ENCODE measurements around the gene THADA. TPM values are rescaled to one million over a fixed set of nuclear protein-coding genes. Genes with fewer than 3 reads are reported as not detected.

The THADA gene
- total RNA-seq, 2 donors from 2014 or later = 41.1 to 54.3 TPM

GRCh38 chr2:43375746-43376522, 219.9 kb downstream of the THADA start:
- Histone ChIP-seq H3K27ac (peak overlapping the region; percentile 1 to 15), H3K4me3 (no peak overlapping the region), H3K9me3 (no peaks in the 10 kb centered on the region), H3K4me1 (replicated peaks) (peaks cover 4% of the 10 kb centered on the region), H3K27me3 (replicated peaks; ENCODE audit: insufficient read depth) (no peaks in the 10 kb centered on the region), H3K36me3 (no peaks in the 10 kb centered on the region)
- intact Hi-C loops (cut with DNase I) = no loop called here
- WGBS = 16% methylated on average over 3 of the region's 3 CpGs
- TF ChIP-seq, protein P1, sequence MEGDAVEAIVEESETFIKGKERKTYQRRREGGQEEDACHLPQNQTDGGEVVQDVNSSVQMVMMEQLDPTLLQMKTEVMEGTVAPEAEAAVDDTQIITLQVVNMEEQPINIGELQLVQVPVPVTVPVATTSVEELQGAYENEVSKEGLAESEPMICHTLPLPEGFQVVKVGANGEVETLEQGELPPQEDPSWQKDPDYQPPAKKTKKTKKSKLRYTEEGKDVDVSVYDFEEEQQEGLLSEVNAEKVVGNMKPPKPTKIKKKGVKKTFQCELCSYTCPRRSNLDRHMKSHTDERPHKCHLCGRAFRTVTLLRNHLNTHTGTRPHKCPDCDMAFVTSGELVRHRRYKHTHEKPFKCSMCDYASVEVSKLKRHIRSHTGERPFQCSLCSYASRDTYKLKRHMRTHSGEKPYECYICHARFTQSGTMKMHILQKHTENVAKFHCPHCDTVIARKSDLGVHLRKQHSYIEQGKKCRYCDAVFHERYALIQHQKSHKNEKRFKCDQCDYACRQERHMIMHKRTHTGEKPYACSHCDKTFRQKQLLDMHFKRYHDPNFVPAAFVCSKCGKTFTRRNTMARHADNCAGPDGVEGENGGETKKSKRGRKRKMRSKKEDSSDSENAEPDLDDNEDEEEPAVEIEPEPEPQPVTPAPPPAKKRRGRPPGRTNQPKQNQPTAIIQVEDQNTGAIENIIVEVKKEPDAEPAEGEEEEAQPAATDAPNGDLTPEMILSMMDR (IDR thresholded peaks at IDR 0.05) = no peak
- TF ChIP-seq POLR2AphosphoS5 (IDR thresholded peaks at IDR 0.05) (no peak), POLR2A (IDR thresholded peaks at IDR 0.05) (no peak)
- no peak for DNase-seq (ENCODE audit: low spot score)

- no peaks in the 10 kb centered on the region for H3K9me3 ChIP-seq
- no peak overlapping the region for H3K4me3 ChIP-seq
- TF ChIP-seq POLR2A (IDR thresholded peaks at IDR 0.05) = no peak
- TF ChIP-seq POLR2AphosphoS5 (IDR thresholded peaks at IDR 0.05) = no peak
- TF ChIP-seq, protein P1 (IDR thresholded peaks at IDR 0.05) = no peak
- DNase-seq (ENCODE audit: low spot score) = no peak
- H3K27ac ChIP-seq = no peak overlapping the region
- peaks cover 4% of the 10 kb centered on the region for H3K4me1 ChIP-seq (replicated peaks)
- intact Hi-C loops (cut with DNase I) = no loop called here
- H3K36me3 ChIP-seq = no peaks in the 10 kb centered on the region
- H3K27me3 ChIP-seq (replicated peaks; ENCODE audit: insufficient read depth) = no peaks in the 10 kb centered on the region
- 93% methylated on average over 8 of the region's 8 CpGs for WGBS
Measured at GRCh38 chr2:43372416-43373081, 223.3 kb downstream of the THADA start.

DNA sequence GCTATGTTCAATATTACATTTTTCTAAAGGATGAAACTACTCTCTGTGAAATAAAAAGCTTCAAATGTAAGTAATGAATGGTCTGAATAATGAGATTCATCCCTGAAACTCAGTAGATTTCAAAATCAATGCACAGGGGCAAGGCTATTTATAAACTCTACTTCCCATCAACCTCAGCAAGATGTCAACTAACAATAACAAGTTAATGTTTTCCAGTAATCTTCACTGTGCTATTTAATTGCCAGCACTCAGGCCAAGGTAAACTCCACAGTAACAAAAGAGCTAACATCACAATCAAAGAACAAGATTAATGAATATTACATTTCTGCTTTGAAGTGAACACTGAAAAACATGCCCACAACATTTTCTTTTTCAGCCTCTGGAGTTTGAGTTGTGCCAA, 225.1 kb downstream of the THADA start:
- Histone ChIP-seq H3K27ac (peak overlapping the region in 1 of 2 donors; percentile 39), H3K27me3 (replicated peaks; ENCODE audit: insufficient read depth) (no peaks in the 10 kb centered on the region), H3K36me3 (no peaks in the 10 kb centered on the region), H3K9me3 (no peaks in the 10 kb centered on the region), H3K4me1 (replicated peaks) (peaks cover under 1% of the 10 kb centered on the region), H3K4me3 (no peak overlapping the region)
- peak; percentile 40 for DNase-seq (ENCODE audit: low spot score)
- TF ChIP-seq, protein P1 (IDR thresholded peaks at IDR 0.05) = no peak
- TF ChIP-seq POLR2A (IDR thresholded peaks at IDR 0.05) (no peak), POLR2AphosphoS5 (IDR thresholded peaks at IDR 0.05) (peak; percentile 89)
- intact Hi-C loops (cut with DNase I) = no loop called here

DNA sequence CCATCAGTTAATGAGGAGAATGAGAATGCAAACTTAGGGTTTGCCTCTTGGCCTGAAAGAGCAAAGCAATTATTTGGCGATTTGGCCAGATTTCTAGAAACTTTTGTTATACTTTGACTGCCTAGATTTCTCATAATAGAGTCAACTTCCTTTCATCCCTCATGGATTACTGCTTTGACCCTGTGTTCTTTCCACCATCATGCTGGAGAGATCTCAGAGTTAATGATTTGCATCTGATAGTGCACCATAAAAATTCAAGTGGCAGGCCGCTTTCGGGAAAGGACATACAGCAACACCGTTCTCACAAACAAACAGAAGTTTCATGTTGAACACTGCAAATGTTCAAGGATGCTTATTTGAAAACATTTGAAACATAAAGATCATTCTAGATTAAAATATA, 225.7 kb downstream of the THADA start:
- Histone ChIP-seq H3K27ac (peak overlapping the region; percentile 10 to 39), H3K27me3 (replicated peaks; ENCODE audit: insufficient read depth) (no peaks in the 10 kb centered on the region), H3K4me3 (no peak overlapping the region), H3K9me3 (no peaks in the 10 kb centered on the region), H3K36me3 (no peaks in the 10 kb centered on the region), H3K4me1 (replicated peaks) (no peaks in the 10 kb centered on the region)
- TF ChIP-seq, protein P1 (IDR thresholded peaks at IDR 0.05) = no peak
- TF ChIP-seq POLR2A (IDR thresholded peaks at IDR 0.05) = no peak
- no peak for TF ChIP-seq POLR2AphosphoS5 (IDR thresholded peaks at IDR 0.05)
- WGBS = 27% methylated on average over 4 of the region's 4 CpGs
- intact Hi-C loops (cut with DNase I) = no loop called here
- DNase-seq (ENCODE audit: low spot score) = no peak
